ENCODE measurements around the gene HMGN3. TPM values are rescaled to one million over a fixed set of nuclear protein-coding genes. Genes with fewer than 3 reads are reported as not detected.

The HMGN3 gene
- total RNA-seq, 1 experiment from 2014 or later: 183 TPM

- Histone ChIP-seq H3K9ac (ENCODE audit: extremely low read depth, insufficient read length, low read length) (no peak overlapping the region), H3K27ac (ENCODE audit: insufficient read length, low read depth, low read length) (no peak overlapping the region), H3K79me1 (ENCODE audit: insufficient read depth, low read depth, low read length, poor library complexity, severe bottlenecking) (no peaks in the 10 kb centered on the region), H2AK5ac (ENCODE audit: insufficient read length, low read length) (no peak overlapping the region), H2BK120ac (ENCODE audit: low read depth, low read length, poor library complexity, severe bottlenecking) (no peak overlapping the region), H3K56ac (ENCODE audit: insufficient read length, low read depth, low read length) (no peak overlapping the region), H3K23ac (ENCODE audit: insufficient read length, low read depth, low read length) (no peak overlapping the region), H4K8ac (replicated peaks; ENCODE audit: insufficient read length, low read depth, low read length) (no peak overlapping the region), H4K5ac (ENCODE audit: insufficient read length, low read depth, low read length) (no peak overlapping the region), H2AFZ (ENCODE audit: low read length) (no peak overlapping the region), H3K14ac (ENCODE audit: insufficient read depth, low read length) (no peak overlapping the region), H3K79me2 (ENCODE audit: insufficient read depth, low read length) (no peaks in the 10 kb centered on the region), H2BK15ac (ENCODE audit: low read depth, low read length) (no peak overlapping the region), H4K91ac (ENCODE audit: insufficient read length, low read depth, low read length) (no peak overlapping the region), H2BK5ac (ENCODE audit: insufficient read length, low read length) (no peak overlapping the region), H4K20me1 (ENCODE audit: control insufficient read depth, insufficient read depth, insufficient read length) (no peaks in the 10 kb centered on the region), H3K4ac (ENCODE audit: low read depth, low read length) (no peak overlapping the region), H3K9me3 (ENCODE audit: control insufficient read depth, low read depth, low read length) (no peaks in the 10 kb centered on the region), H3K18ac (ENCODE audit: insufficient read length, low read depth, low read length) (no peak overlapping the region), H3K27me3 (ENCODE audit: insufficient read depth, low read length) (no peaks in the 10 kb centered on the region), H3T11ph (ENCODE audit: low read length) (no peak overlapping the region), H3K4me1 (ENCODE audit: insufficient read depth, low read length) (no peaks in the 10 kb centered on the region), H2BK20ac (ENCODE audit: low read depth, low read length, poor library complexity, severe bottlenecking) (no peak overlapping the region), H2BK12ac (ENCODE audit: insufficient read length, low read depth, low read length) (no peak overlapping the region), H3K23me2 (ENCODE audit: insufficient read length, low read depth, low read length, poor library complexity, severe bottlenecking) (no peaks in the 10 kb centered on the region), H3K4me2 (ENCODE audit: insufficient read depth, insufficient read length, low read length) (no peak overlapping the region)
- TF ChIP-seq CTCF (conservative IDR thresholded peaks at IDR 0.05): no peak
- Mint-ChIP-seq H3K4me1 (peaks cover 3 to 4% of the 10 kb centered on the region in 2 experiments; a peak in 2 of 4 replicates), H3K27me3 (ENCODE audit: low read depth) (no peaks in the 10 kb centered on the region), H3K27ac (no peak overlapping the region), H3K36me3 (ENCODE audit: insufficient read depth in 1 of 3, low read depth in 3 of 3) (peaks cover 0 to 8% (median 5%) of the 10 kb centered on the region in 3 experiments; a peak in 3 of 7 replicates), H3K9me3 (peaks cover 6 to 9% of the 10 kb centered on the region in 2 experiments), H3K4me3 (no peak overlapping the region)
- no peak for DNase-seq
- WGBS (ENCODE audit: extremely low coverage, insufficient read length, low lambda C conversion rate): no CpG with 5 or more reads among the region's 2 CpGs
Observed at GRCh38 chr6:79241228-79241627, 6.7 kb upstream of the HMGN3 start.

Measured in H9 (cell line).